Stimulated activated CD4-positive, alpha-beta T cell treated with anti-CD3 and anti-CD28 coated beads, TNF-alpha, amount 100 ng/mL, for 4 hours (primary cell): ENCODE data around the gene RIN1.
"Not testable (repeated sequence)": the region's sequence is repeated elsewhere in the genome, so short reads cannot be mapped to it uniquely, and the experiment has no call there.

ENCODE experiments used
- DNase-seq, 3 experiments: peaks; one replicate each; pipeline ENCODE4 v3.0.0-alpha.2; 2020; ENCODE audit warnings: low read depth in 3 of 3

The RIN1 gene

DNA sequence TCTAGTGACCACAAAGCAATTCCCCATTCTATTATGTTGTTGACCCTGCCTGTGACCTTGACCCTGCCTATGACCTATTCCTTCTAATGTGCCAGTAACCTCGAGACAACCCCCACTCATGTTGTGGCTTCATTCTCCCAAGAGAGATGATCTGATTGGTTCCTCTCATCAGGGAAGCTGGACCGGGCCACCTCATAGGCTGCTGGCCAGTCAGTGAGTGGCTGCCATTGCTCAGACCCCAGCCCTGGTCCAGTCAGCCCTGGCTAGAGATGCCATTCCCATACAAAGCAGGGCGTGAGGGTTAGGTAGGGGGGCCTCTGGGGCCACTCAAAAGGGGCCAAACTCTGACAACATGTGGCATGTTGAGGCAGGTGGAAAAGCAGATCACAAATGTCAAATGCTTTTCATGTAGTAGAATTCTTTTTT, 23.4 kb upstream of the RIN1 start:
- DNase-seq: no peak

DNA sequence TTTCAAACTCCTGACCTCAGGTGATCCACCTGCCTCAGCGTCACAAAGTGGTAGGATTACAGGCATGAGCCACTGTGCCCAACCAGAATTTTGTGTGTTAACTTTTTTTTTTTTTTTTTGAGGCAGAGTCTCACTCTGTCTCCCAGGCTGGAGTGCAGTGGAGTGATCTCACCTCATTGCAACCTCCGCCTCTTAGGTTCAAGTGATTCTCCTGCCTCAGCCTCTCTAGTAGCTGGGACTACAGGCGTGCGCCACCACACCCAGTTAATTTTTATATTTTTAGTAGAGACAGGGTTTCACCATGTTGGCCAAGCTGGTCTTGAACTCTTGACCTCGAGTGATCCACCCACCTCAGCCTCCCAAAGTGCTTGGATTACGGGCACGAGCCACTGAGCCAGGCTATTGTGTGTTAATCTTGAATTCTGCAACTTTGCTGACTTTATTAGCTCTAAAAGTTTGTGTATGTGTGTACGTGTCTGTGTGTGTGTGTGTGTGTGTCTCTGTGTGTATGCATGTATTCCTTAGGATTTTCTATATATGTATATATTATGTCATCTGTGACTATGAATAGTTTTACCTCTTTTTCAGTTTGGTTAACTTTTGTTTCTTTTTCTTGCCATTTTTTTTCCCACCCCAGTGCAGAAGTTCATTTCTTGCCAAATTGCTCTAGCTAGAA, 14.5 kb upstream of the RIN1 start:
- DNase-seq: not testable (repeated sequence)

DNA sequence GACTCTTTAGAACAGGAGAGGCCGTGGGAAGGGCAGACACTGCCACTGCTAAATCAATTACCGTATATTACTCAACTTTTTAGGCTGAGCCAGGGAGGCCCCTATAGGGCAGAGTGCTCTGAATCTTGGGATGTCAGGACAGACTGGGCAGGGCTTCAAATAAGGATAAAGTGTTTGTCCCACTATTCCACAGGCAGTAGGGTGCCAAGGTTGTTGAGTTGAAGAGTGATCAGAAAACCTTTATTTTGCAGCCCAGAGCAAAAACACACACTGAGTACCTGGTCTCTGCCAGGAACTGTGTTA, 12.8 kb upstream of the RIN1 start:
- no peak for DNase-seq

DNA sequence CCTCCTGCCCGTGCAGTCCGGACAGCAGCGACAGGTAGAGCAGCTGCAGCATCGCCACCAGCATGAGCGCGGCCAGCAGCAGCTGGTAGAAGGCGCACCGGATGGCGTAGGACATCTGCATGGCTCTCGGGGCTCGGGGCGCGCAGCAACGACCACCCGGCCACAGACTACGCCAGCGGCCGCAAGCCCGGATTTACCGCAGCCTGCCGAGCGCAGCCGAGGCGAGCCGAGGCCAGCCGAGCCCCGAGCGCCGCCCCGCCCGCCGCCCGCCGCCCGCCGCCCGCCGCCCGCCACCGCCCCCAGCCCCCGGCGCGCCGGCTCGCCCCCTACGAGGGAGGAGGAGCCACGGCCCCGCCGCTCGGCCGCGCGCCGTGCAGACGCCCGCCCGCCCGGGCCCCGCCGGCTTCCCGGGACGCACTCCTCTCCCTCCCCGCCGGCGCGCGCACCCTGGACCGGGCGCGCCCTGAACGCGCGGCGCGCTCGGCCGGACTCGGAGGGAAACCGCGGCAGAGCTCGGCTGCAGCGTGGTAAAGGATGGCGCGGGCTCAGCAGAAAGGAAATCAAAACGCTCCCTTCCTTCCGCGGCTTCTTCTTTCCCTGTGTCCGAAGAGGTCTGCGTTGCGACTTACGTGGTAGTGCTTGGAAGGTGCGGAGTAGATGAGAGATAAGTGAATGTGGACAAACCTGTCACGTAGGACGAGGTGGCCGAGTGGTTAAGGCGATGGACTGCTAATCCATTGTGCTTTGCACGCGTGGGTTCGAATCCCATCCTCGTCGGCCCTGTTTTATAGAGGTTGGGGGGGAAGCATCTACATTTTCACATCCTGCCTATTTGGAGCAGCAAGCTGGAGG, 11.4 kb upstream of the RIN1 start, which contains the start of gene B4GAT1:
B4GAT1 (minus strand) TSS at position 205 of the 852 bp plus-strand sequence; CDS start at position 121, 84 bp downstream.
- DNase-seq: peak; percentile 66 to 71 (median 68)

DNA sequence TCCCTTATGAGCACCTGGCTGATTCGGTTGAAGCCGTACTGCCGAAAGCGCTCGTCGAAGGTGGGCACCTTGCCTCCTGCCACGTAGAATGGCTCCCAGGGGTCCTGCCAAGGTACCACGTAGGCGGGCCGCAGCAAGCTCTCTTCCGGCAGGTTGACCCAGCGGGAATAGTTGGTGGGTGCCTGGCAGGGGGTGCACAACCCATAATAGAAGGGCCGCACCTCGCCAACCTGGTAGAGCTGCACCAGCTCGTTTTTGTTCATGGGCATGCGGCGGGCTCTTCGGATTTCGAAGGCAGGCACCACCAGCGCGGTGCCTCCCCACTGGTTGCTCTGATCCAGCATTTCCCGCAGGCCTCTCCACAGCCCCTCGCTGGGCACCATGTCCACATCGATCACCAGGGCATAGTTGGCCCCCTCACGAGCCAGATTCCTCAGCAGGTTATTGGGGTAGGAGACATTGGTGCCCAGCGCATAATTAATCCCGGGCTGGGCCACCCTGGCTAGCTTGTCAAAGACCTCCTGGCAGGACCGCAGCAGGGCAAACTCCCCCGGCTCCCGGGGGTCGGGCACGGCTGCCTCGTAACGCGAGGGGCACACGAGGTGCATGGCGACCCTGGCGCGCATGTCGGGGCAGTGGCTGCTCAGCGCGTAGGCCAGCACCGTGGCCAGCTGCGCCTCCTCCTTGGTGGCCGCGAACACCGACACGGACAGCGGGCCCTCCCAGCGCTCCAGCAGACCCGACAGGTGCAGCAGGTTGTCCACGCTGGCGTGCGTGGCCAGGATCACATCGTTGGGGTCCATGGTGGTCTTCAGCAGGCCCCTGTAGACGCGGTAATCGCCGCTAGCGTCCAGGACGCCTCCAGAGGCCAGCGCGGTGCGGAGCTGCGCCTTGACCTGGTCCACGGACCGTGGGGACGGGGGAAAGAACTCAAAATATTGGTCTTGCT, 10.5 kb upstream of the RIN1 start:
- no peak for DNase-seq

DNA sequence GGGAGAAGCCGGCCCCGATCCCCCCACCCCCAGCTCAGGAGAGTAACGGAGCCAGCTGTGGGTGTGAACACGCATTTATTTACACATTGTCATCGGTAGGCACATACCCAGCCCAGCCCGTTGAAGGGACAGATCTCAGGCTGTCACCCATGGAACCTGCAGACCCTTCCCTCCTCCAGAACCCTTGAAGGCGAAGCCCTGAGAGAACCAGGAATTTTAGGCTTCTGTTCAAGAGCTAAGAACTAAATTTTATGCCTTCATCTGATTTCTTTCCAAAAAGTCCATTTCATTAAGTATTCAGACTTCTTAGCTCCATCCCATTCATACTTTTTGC, 9.0 kb upstream of the RIN1 start:
- no peak for DNase-seq

DNA sequence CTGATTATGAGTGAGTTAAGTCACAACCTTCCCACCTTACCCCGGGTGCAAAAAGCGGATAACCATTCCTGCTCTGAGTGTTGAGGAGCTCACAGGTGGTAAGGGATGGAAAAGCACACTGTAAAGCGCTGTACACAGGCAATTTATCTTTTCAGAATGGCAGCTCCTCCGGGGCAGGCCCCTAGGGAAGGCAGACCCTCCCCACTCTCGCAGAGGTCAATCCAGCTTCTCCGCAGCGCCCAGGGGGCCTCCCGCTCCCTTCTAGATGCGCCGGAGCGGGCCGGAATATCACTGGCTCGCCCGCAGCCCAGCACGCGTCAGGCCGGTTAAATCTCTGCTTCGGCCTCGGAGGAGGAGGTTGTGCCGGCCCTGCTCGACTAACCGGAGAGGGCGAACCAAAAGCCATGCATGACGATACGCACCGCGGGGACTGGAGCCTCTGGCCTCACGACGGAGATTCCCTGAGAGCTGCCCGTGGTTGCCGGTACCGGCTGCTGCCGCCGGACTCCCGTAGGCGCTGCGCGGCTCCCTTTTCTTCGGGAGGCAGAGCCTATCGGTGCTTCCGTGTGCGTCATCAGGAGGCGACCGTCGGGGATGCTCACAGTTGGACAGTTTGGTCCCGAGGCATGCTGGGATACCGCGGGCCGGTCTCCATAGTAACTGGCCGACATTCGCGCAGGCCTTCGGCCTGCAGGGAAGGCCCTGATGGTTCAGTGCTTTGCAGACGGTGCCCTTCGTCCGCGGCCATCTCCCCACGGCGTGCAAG, 8.5 kb upstream of the RIN1 start, which contains the start of gene BRMS1:
BRMS1 (minus strand) TSS at position 555 of the 766 bp plus-strand sequence. CDS start 2,870 bp downstream, outside the sequence.
- peak; percentile 83 to 92 (median 87) for DNase-seq

DNA sequence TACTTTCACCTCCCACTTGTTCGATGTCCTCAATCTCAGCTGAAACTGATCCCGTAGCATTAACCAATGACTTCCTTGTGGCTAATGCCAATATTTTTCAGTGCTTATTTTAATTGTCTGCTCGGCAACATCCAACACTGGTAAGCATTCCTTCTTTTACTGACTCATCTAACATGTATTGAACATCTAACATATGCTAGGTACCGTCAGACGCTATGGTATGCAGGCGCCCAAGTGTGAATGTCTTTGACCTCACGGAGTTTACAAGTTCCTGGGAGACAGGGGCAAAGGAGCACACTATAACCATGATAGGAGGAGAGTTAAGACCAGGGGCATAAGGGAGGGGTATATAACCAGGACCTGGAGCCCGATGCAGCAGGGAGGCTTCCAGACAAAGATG, 6.9 kb upstream of the RIN1 start:
- DNase-seq: no peak

DNA sequence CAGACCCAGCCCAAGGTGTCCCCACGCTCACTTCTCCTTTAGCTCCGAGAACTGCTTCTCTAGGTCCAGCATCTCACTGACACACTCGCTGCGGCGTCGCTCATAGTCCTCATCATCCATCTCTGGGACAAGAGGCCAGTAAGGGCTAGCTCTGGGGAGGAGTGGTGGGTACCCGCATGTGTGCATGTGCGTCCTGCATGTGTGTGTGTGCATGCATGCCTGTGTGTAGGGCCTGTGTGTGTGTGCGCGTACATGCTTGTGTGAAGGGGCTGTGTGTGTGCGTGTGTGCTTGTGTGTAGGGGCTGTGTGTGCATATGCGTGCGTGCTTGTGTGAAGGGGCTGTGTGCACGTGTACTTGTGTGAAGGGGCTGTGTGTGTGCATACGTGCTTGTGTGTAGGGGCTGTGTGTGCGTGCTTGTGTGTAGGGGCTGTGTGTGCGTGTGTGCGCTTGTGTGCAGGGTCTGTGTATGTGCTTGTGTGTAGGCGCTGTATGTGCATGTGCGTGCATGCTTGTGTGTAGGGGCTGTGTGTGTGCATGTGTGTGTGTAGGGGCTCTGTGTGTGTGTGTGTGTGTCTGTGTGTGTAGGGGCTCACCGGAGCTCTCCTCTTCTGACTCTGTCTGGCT, 5.4 kb upstream of the RIN1 start:
- DNase-seq: no peak

DNA sequence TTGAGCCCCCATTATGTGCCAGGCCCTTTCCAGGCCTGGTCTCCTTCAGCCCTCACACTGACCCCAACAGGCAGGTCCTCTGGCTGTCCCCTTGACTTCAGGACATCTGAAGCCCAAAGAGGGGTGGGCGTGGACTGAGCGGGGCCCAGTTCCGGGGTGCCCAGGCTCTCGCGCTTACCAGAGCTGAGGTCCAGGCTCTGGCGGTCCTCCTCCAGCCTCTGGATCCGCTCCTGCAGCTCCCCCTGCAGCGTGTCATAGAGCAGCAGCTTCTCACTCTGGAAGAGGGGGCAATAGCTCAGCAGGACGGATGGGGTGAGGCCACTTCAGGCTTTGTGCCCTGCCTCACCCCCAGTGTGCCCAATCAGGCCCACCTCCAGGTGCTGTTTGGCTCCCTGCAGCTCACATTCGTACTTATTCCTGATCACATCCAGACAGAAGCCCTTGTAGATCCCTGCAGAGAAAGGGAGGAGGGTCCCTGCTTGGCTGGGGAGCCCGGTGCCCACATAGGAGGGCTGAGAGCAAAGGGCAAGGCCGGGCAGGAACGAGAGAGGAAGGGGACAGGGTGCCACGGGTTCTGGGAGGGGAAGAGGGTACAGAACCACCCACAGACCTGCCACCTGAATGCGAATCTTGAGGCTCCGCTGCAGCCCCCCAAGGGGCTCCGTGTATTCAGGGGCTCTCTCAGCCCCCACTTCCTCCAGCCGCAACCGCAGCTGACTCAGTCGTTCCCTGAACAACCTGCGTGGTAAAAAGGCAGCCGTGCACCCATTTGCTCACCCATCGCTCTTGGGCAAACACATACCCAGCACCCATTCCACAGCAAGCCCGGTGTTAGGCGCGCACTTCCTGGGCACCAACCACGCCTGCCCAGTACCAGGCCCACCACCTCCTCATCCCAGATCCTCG, 4.6 kb upstream of the RIN1 start:
- no peak for DNase-seq

DNA sequence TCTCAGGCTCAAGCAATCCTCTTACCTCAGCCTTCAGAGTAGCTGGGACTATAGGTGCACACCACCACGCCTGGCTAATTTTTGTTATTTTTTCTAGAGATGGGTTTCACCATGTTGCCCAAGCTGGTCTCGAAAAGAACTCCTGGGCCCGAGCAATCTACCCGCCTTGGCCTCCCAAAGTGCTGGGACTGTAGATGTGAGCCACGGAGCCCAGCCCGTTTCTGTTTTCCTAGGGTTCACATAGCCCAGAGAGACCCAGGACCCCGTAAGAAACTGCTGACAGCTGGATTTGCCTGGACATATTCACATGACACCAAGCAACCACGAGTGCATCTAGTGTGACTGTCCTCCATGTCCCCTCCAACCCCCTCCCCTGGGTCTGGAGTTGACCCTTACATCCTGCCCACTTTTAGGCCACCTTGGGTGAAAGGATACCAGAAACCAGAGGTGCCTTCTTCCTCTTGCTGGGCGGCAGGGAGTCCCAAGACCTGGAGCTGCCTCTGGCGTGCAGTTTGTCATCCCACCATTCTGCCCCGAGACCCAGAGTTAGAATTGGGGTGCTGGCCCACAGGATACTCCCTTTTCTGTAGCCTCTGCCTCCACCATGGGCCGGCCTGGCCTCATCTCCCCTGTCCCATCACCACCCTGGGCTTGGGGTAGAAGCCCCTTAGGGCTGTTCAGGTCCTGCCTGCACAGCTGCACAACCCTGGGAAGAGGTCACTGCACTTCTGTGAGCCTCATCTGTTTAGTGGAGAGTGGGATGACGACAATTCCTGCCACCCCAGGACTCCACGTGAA, 3.7 kb upstream of the RIN1 start:
- DNase-seq: no peak

DNA sequence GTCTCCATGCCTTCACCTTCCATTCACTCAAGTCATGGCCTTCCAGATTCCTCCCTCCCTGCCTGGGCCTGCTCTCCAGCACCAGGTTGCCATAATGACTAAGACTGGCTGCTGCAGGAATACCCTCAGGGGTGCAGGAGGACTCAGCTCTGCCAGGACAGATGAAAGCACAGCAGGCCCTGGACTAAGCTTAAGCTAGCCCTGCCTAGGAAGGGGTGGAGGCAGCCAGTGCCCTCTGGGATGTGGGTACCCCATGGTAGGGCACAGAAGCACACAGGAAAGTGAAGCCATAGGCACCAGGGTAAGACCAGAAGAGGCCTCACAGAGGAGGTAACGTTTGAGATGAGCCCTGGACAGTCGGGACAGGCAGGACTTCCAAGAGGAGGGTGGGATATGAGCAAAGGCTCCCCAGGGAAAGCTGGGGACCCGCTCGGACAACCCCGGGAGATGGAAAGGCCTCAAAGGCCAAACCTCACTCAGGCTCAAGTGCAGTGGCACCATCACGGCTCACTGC, 3.0 kb upstream of the RIN1 start:
- DNase-seq: no peak

DNA sequence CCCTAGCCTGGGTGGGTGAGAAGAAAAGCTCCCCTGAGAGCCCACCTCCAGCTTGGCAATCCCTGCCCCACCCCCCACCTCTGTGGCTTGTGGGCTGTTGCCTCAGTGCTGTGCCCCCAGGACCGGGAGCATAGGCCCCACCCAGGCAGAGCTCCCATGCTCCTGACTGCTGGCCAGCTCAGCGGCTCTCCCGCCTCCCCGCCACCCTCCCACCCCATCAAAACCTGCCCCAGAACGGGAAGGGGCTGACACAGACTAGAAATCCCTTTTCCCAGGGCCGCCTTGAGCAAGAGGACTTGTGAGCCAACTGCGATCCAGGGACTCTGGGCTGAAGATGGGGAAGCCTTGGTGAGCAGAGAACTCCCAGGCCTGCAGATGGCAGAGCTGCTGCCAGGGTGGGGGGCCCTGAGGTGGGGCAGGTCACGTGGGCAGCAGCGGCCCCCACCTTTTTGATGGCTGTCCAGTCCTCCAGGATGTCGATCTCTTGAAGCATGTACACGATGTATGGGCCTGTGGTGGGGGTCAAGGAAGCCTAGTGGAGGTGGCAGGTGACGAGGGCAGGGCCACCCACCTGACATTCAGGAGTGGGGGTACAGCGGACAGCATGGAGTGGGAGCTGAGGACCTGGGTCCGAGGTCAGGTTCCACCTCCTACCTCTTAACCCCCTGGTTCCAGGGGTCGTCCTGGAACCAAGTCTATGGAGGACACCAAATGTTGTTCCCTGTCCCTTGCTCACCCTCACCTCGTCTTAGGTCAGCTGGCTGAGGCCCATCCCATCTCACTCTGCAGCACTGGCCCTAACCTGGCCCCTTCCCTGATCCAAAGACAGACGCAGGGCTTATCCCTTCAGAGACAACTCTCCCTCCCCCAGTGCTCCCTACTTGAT, 2.3 kb upstream of the RIN1 start:
- no peak for DNase-seq

DNA sequence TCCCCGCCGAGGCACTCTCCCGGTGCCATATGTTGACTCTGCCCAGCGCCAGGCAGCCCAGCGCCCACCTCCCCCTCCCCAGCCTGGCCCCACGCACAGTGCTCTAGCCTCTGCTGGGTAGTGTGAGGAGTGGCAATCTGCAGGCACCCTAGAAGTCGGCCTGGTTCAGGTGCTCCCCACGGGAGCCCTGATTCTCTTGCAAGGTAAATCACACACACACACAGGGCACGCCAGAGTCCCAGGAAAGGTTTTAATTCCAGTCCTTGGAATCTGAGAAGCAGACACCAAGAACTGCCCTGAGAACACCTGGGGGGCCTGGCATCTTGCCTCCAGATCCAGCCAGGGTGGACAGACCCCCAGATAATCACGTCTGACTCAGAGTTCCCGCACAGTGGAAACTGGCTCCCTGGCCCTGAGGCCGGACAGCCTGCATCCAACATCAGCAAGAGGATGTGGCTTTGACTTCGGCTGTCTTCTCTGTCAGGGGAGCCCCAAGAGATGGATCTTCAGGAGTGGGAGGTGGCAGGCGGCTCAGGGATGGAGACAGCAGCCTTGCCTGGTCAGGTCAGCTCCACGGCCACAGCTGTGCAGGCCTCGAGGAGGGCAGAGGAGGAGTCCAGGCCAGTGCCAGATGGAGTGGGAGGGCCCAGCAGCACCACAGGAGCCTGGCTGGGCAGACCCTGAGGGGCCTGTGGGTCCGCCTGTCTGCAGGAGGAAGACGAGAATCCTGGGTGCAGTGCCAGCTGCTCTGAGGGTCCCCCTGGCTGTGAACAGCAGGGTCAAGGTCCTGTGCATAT, 1.1 kb upstream of the RIN1 start:
- no peak for DNase-seq

DNA sequence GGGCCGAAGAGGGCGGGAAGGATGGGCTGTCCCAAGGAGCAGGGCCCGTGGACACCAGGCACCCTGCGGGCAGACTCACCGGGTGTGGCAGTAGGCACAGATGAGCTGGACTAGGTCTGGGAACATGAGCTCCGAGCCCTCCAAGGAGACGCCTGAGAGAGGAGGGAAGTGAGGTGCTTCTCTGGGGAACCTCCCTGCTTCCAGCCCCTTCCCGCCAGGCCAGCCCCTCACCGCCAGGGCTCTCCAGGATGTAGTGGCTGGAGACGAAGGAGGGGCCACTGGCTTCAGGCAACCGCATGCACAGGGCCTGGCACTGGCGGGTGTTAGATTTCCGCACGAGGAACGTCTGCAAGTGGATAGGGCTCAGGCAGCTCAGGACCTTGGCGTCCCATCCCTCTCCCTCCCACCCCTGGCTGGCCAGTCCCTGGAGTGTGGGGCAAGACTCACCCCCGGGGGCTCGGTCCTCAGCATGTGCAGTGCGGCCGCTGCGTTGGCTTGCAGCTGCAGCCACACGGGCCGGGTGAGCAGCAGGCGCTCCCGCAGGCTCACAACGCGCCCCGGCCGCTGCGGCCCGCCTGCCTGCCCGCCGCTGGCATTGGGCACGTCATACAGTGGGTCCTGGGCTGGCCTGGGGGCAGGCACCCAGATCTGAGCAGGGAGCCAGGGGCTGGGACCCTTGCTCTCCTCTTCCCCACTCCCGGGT, 552 bp downstream of the RIN1 start:
- no peak for DNase-seq
